SH-SY5Y (cell line): ENCODE results near the gene COCH.

Experiments used
- GATA2 ChIP-seq: IDR thresholded peaks from 2 replicates; pipeline ENCODE4 v1.6.1; 2011; ENCODE audit warnings: mild to moderate bottlenecking, low read depth, low read length
- GATA3 ChIP-seq: IDR thresholded peaks from 2 replicates; pipeline ENCODE4 v1.6.1; 2011; ENCODE audit warnings: low read depth, mild to moderate bottlenecking, low read length, moderate library complexity

GRCh38 chr14:30874120-30874998 lies at the start of gene COCH:
- TF ChIP-seq GATA3 (no peak), GATA2 (no peak)
